Measurements from ENCODE around the gene BANF1. TPM values are rescaled to one million over a fixed set of nuclear protein-coding genes. Genes with fewer than 3 reads are reported as not detected.

Gene BANF1
- total and polyA plus RNA-seq, 2 of the 13 experiments (the other 11 are each of a cell fraction or from before 2014, with no cell fraction given): 40.5 to 86.5 TPM

DNA sequence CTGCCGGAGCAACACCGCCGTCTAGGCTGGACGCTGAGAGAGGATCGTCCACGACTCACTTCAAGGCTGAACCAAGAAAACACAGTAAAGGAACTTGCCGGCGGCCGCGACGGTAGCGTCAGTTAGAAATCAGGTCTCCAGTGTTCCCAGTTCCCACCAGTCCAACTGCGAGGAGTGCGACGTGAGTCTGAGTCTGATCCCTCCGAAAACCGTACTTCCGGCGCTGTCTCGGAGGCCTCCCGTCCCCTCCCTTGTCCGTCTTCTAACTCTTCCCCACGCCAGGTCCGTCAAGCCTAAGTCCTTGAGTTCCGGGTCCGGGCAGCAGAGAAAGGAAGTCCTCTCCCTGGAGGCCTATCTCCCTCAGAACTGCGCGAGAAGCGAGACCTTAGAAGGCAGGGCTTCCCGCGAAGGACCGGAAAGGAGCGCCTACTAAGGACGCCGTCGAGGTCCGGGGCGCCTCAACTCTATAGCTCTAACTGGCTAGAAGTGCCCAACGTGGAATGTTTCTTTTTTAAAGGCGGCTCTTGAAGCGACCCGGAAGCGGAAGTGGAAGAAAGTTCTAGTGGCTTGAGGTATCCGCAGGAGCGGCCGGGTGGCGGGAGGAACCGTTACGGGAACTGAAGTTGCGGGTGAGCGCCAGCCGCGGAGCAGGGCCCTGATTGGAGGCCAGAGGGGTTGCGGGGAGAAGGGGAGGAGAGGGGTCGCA lies at the start of gene BANF1, which contains the start of gene EIF1AD (continued):
- TF ChIP-seq ZFP37 (CRISPR knock-in tag; IDR thresholded peaks at IDR 0.05; ENCODE audit: borderline replicate concordance) (no peak), ZNF34 (CRISPR knock-in tag; IDR thresholded peaks at IDR 0.05; ENCODE audit: borderline replicate concordance) (peak; percentile 99), ZNF12 (CRISPR knock-in tag; IDR thresholded peaks at IDR 0.05) (peak; percentile 84), ZNF350 (CRISPR knock-in tag; IDR thresholded peaks at IDR 0.05; ENCODE audit: borderline replicate concordance, low read depth) (peak; percentile 94; the same call in 1 of the 2 replicates), ZNF460 (CRISPR knock-in tag; IDR thresholded peaks at IDR 0.05; ENCODE audit: borderline replicate concordance) (peak; percentile 58; the same call in 1 of the 2 replicates), ZNF251 (CRISPR knock-in tag; IDR thresholded peaks at IDR 0.05) (peak; percentile 16; the same call in 1 of the 2 replicates), ZNF616 (CRISPR knock-in tag; IDR thresholded peaks at IDR 0.05; ENCODE audit: low read depth) (no peak), ZNF776 (CRISPR knock-in tag; IDR thresholded peaks at IDR 0.05) (0 out of 2 replicates have a peak, but pooled peaks have one; percentile 2), SNAI1 (CRISPR knock-in tag; IDR thresholded peaks at IDR 0.05; ENCODE audit: borderline replicate concordance) (no peak; the same call in 1 of the 2 replicates), IKZF1 (IDR thresholded peaks at IDR 0.05) (no peak), HNRNPK (IDR thresholded peaks at IDR 0.05; ENCODE audit: low read depth, low read length, poor library complexity, severe bottlenecking) (no peak), FOXC1 (CRISPR knock-in tag; IDR thresholded peaks at IDR 0.05; ENCODE audit: borderline replicate concordance) (peak; percentile 77), GATA4 (IDR thresholded peaks at IDR 0.05; ENCODE audit: borderline replicate concordance, low read depth) (no peak; the same call in none of the 2 replicates), ARNTL (CRISPR knock-in tag; IDR thresholded peaks at IDR 0.05) (peak; percentile 60; the same call in 1 of the 2 replicates), ZNF598 (CRISPR knock-in tag; IDR thresholded peaks at IDR 0.05; ENCODE audit: borderline replicate concordance) (peak; percentile 89; the same call in 1 of the 2 replicates), ZNF839 (CRISPR knock-in tag; IDR thresholded peaks at IDR 0.05; ENCODE audit: borderline replicate concordance) (peak; percentile 98), ZMAT3 (CRISPR knock-in tag; conservative IDR thresholded peaks at IDR 0.05) (peak; percentile 88; the same call in 1 of the 2 replicates), ZFP36L1 (CRISPR knock-in tag; IDR thresholded peaks at IDR 0.05) (0 out of 2 replicates have a peak, but pooled peaks have one; percentile 65), NKX3-1 (CRISPR knock-in tag; IDR thresholded peaks at IDR 0.05) (0 out of 2 replicates have a peak, but pooled peaks have one; percentile 70)
- TF ChIP-seq, protein P1, sequence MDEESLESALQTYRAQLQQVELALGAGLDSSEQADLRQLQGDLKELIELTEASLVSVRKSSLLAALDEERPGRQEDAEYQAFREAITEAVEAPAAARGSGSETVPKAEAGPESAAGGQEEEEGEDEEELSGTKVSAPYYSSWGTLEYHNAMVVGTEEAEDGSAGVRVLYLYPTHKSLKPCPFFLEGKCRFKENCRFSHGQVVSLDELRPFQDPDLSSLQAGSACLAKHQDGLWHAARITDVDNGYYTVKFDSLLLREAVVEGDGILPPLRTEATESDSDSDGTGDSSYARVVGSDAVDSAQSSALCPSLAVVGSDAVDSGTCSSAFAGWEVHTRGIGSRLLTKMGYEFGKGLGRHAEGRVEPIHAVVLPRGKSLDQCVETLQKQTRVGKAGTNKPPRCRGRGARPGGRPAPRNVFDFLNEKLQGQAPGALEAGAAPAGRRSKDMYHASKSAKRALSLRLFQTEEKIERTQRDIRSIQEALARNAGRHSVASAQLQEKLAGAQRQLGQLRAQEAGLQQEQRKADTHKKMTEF (CRISPR knock-in tag; IDR thresholded peaks at IDR 0.05): peak; percentile 92
- TF ChIP-seq, protein P2, sequence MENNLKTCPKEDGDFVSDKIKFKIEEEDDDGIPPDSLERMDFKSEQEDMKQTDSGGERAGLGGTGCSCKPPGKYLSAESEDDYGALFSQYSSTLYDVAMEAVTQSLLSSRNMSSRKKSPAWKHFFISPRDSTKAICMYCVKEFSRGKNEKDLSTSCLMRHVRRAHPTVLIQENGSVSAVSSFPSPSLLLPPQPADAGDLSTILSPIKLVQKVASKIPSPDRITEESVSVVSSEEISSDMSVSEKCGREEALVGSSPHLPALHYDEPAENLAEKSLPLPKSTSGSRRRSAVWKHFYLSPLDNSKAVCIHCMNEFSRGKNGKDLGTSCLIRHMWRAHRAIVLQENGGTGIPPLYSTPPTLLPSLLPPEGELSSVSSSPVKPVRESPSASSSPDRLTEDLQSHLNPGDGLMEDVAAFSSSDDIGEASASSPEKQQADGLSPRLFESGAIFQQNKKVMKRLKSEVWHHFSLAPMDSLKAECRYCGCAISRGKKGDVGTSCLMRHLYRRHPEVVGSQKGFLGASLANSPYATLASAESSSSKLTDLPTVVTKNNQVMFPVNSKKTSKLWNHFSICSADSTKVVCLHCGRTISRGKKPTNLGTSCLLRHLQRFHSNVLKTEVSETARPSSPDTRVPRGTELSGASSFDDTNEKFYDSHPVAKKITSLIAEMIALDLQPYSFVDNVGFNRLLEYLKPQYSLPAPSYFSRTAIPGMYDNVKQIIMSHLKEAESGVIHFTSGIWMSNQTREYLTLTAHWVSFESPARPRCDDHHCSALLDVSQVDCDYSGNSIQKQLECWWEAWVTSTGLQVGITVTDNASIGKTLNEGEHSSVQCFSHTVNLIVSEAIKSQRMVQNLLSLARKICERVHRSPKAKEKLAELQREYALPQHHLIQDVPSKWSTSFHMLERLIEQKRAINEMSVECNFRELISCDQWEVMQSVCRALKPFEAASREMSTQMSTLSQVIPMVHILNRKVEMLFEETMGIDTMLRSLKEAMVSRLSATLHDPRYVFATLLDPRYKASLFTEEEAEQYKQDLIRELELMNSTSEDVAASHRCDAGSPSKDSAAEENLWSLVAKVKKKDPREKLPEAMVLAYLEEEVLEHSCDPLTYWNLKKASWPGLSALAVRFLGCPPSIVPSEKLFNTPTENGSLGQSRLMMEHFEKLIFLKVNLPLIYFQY (CRISPR knock-in tag; IDR thresholded peaks at IDR 0.05; ENCODE audit: borderline replicate concordance): no peak; the same call in 1 of the 2 replicates
- TF ChIP-seq, protein P3, sequence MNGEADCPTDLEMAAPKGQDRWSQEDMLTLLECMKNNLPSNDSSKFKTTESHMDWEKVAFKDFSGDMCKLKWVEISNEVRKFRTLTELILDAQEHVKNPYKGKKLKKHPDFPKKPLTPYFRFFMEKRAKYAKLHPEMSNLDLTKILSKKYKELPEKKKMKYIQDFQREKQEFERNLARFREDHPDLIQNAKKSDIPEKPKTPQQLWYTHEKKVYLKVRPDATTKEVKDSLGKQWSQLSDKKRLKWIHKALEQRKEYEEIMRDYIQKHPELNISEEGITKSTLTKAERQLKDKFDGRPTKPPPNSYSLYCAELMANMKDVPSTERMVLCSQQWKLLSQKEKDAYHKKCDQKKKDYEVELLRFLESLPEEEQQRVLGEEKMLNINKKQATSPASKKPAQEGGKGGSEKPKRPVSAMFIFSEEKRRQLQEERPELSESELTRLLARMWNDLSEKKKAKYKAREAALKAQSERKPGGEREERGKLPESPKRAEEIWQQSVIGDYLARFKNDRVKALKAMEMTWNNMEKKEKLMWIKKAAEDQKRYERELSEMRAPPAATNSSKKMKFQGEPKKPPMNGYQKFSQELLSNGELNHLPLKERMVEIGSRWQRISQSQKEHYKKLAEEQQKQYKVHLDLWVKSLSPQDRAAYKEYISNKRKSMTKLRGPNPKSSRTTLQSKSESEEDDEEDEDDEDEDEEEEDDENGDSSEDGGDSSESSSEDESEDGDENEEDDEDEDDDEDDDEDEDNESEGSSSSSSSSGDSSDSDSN (CRISPR knock-in tag; IDR thresholded peaks at IDR 0.05): peak; percentile 92

Data from HepG2 (cell line).